ENCODE results near the gene TRPM3. TPM values are rescaled to one million over a fixed set of nuclear protein-coding genes. Genes with fewer than 3 reads are reported as not detected.

TRPM3 gene
- total RNA-seq, 4 donors from 2014 or later: 0.51 to 8.4 (median 3.3) TPM

GRCh38 chr9:71146511-71146910, 25.1 kb upstream of the TRPM3 start:
- DNase-seq: no peak
- Histone ChIP-seq H3K4me1 (no peaks in the 10 kb centered on the region), H3K27me3 (no peaks in the 10 kb centered on the region), H3K9me3 (no peaks in the 10 kb centered on the region), H3K4me3 (no peak overlapping the region), H3K36me3 (no peaks in the 10 kb centered on the region), H3K27ac (no peak overlapping the region)
- intact Hi-C loops (cut with DNase I; ENCODE audit: low total_unique reads): no loop called here
- TF ChIP-seq POLR2A (IDR thresholded peaks at IDR 0.05): no peak
- TF ChIP-seq CTCF (IDR thresholded peaks at IDR 0.05): no peak

- Histone ChIP-seq H3K4me1 (no peaks in the 10 kb centered on the region), H3K27me3 (no peaks in the 10 kb centered on the region), H3K27ac (no peak overlapping the region), H3K36me3 (no peaks in the 10 kb centered on the region), H3K4me3 (no peak overlapping the region), H3K9me3 (no peaks in the 10 kb centered on the region)
- TF ChIP-seq CTCF (IDR thresholded peaks at IDR 0.05): no peak
- intact Hi-C loops (cut with DNase I; ENCODE audit: low total_unique reads): no loop called here
- no peak for DNase-seq
Observed at GRCh38 chr9:71145179-71145578, 23.8 kb upstream of the TRPM3 start.

GRCh38 chr9:71144495-71144894, 23.1 kb upstream of the TRPM3 start:
- Histone ChIP-seq H3K4me3 (no peak overlapping the region), H3K27ac (no peak overlapping the region), H3K9me3 (no peaks in the 10 kb centered on the region), H3K4me1 (no peaks in the 10 kb centered on the region), H3K36me3 (no peaks in the 10 kb centered on the region), H3K27me3 (no peaks in the 10 kb centered on the region)
- intact Hi-C loops (cut with DNase I; ENCODE audit: low total_unique reads): no loop called here
- DNase-seq: no peak
- TF ChIP-seq POLR2A (IDR thresholded peaks at IDR 0.05) (no peak), CTCF (IDR thresholded peaks at IDR 0.05) (no peak)

GRCh38 chr9:71136696-71137095, 15.3 kb upstream of the TRPM3 start:
- Histone ChIP-seq H3K36me3 (no peaks in the 10 kb centered on the region), H3K4me1 (no peaks in the 10 kb centered on the region), H3K27me3 (no peaks in the 10 kb centered on the region), H3K4me3 (no peak overlapping the region), H3K9me3 (no peaks in the 10 kb centered on the region), H3K27ac (no peak overlapping the region)
- intact Hi-C loops (cut with DNase I; ENCODE audit: low total_unique reads): no loop called here
- DNase-seq: no peak
- no peak for TF ChIP-seq POLR2A (IDR thresholded peaks at IDR 0.05)

GRCh38 chr9:71131145-71131544, 9.7 kb upstream of the TRPM3 start:
- intact Hi-C loops (cut with DNase I; ENCODE audit: low total_unique reads): no loop called here

More at GRCh38 chr9:71131145-71131544, 9.7 kb upstream of the TRPM3 start:
- H3K27me3 ChIP-seq: no peaks in the 10 kb centered on the region
- no peaks in the 10 kb centered on the region for H3K9me3 ChIP-seq
- no peaks in the 10 kb centered on the region for H3K4me1 ChIP-seq
- TF ChIP-seq POLR2A (IDR thresholded peaks at IDR 0.05) (no peak), CTCF (IDR thresholded peaks at IDR 0.05) (no peak)
- DNase-seq: no peak
- H3K4me3 ChIP-seq: no peak overlapping the region
- H3K27ac ChIP-seq: no peak overlapping the region
- H3K36me3 ChIP-seq: no peaks in the 10 kb centered on the region
